ENCODE results near the gene EHMT2.

The EHMT2 gene

DNA sequence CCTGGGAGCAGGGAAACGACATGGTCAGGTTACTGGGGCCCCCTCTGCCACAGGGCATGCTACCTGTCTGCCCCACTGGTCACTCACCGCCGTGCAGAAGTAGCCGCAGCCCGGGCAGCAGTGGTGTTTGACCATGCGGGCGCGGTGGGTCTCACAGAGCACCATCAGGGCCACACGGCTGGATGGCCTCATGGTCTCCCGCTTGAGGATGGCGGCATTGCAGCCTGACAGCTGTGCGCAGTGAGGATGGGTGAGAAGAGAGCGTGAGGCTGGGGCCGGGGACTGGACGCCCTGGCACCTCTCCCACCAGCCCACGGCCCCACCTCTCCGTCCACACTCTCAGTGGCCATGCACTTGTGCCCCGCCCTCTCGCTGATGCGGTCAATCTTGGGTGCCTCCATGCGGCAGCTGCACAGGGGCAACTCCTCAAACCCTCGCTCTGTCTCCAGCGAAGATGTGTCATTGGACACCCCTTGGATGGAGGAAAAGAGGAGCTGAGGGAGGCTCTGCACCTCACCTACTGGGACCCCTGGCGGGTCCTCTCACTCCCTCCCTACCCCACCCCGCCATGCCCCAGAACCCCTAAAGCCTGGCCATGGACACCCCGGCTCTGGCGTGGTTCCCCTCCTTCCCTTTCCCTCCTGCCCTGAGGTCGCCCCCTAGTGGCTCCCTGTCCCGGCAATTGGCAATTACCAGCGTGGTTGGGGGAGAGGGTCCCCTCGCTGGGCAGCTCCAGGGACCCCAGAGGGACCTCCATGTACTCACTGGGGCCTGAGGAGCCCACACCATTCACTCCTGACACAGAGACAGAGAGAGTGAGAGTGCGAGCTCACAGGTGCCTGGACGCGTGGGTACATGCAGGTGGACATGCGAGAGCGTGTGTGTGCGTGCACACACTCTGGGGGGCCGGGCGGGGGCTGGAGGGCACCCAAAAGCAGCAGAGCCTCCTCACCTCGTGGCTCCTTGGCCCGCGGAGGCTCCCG is 8.9 kb downstream of the EHMT2 start:
- DNase-seq: no peak

DNA sequence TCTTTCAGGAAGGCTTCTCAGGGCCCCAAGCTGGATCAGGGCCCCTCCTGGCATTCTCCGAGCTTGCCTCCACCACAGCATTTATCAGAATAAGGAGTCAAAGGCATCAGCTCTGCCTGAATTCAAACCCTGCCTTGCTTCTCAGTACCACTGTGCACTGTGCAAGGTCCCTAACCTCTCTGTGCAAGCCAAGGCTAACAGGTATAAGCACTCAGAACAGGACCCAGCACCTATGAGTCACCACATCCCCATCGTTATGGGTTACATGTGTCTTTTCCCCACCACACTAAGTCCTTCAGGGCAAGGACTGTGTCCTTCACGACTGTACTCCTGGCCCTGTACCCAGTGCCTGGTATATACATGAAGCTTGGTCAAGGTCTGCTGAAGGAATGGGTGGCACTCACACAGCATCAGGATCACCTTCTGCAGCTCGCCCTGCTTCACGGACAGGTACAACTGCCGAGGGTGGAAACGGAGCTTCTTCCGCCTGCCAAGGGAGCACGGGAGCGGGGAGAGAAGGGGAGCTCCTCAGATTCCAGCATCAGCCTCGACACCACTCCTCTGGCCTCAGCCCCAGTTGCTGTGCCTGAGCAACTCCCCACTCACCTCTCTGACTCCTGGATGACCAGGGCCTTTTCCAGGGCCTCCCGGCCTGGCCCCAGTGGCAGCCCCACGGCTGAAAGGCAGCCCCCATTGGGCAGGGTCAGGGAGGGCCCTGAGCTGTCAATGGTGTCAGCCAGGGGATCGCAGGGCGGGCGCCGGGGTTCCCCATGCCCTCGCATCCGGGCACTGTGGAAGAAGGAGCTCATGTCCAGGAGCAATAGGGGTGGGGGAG is 10.1 kb downstream of the EHMT2 start:
- no peak for DNase-seq

GRCh38 chr6:31886541-31886991 is 10.9 kb downstream of the EHMT2 start:
- DNase-seq: no peak

- DNase-seq: no peak
Measured at GRCh38 chr6:31884528-31885035, 12.9 kb downstream of the EHMT2 start.

DNA sequence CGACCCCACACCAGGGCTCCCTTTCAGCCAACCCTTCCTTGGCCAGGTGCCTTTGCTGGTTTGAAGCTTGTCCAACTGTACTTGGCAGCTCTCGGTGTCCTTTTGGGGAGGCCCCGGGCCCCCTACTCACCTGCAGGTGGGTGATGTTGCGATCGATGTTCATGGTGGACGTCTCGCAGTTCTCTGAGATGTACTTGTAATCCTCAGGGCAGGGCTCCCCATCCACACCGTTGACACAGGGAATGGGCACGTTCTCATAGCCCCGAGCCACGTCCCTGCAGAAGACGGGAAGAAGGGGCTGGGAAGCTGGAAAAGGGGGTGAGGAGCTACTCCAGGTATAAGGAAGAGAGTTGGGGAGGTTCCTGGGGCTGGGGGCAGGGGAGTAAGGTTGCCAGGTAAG is 13.8 kb downstream of the EHMT2 start:
- DNase-seq: no peak

GRCh38 chr6:31882344-31882743 is 15.2 kb downstream of the EHMT2 start:
- peak in 1 of 2 experiments; percentile 32 for DNase-seq

- no peak for DNase-seq
Measured at GRCh38 chr6:31881136-31881859, 16.2 kb downstream of the EHMT2 start.

DNA sequence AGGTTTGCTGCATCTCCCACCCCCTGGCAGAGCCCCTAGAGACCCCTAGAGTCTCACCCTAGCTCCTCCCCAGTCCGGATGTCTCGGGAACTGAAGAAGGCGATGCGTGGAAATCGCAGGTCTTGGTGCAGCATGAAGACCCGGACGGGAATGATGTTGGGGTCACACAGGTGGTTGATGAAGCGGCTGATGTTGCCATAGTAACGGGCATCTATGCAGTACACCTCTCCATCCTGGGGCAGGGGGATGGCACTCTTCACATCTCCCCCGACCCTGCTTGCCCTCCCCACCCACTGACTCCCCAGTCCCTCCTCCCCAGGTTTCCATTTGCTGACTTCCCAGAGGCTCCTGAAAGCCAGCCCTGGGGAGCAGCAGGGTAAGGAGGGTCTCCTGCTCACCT is 16.9 kb downstream of the EHMT2 start:
- no peak for DNase-seq

DNA sequence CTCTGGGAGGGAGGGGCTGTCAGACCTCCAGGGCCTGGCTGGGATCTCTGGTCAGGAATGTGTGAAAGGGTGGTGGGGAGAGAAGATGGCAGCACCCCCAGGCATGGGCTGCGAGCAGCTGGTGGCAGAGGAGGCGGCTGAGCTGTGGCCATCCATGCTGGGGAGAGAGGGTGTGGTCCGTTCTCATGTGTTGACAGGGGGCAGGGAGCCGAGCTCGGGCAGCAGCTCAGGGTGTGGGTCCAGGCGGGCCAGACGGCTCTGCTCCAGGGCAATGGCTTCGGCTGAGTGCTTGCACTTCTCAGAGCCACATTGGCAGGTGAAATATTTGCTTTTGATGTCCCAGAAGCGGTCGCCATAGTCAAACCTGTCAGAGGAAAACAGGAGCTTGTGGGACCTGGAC is 17.6 kb downstream of the EHMT2 start:
- DNase-seq: no peak

DNA sequence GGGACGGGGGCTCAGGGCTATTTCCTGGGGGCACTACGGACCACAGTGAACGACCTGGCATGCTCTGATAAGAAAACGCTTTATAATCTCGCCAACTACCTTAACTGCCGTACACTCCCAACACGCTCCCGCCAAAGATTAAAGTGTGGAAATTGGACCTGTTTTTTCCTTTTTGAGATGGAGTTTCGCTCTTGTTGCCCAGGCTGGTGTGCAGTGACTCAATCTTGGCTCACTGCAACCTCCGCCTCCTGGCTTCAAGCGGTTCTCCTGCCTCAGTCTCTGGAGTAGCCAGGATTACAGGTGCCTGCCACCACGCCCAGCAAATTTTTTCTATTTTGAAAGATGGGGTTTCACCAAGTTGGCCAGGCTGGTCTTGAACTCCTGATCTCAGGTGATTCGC is 18.4 kb downstream of the EHMT2 start:
- DNase-seq: no peak

- no peak for DNase-seq
Measured at GRCh38 chr6:31878726-31879125, 18.8 kb downstream of the EHMT2 start, which contains the start of gene SLC44A4. Gene SLC44A4 (minus strand): TSS chr6:31878997. CDS start chr6:31878980, 17 bp downstream.

DNA sequence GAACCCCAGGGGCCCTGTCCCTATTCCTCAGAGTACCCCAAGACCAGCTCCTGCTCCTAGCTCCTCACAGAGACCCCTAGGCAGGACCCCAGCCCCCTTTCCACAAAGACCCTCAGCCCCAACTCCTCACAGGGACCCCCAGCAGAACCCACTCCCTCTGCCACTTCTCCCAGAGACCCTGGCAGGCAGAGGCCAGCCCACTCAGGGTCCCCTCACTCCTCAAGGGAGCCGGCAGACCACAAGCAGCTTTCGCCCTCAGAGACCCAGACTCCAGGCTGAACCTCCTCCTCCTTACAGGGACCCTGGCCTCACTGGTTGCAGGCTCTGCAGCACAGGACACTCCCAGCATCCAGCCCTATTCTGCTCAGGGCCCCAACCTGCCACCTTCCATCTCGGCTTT is 19.3 kb downstream of the EHMT2 start:
- DNase-seq: no peak

GRCh38 chr6:31877651-31878161 is 19.8 kb downstream of the EHMT2 start:
- DNase-seq: no peak

DNA sequence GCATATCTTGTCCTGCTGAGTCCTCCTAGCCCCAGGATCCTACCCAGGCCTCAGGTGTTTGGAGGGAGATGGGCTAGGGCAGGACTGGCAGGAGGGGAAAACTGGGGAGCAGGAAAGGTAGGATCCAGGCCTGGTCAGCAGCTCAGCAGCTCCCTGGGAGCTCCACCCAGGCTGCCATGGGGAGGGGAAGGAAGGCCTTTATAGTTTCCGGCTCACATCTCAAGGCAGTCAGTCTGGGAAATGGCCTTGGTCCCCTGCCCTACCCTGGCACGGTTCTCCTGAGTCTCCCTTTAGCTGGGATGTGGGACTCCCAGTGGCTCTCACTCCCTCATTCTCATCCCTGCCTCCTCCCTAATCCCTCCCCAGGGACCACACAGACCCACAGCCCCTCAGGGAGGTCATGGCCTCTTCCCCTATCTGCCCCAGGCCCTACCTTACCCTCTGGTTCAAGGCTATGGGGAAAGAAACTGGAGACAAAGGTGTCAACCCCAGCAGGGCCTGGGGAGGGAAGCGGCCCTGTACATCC is 20.3 kb downstream of the EHMT2 start:
- no peak for DNase-seq

GRCh38 chr6:31876357-31876756 is 21.1 kb downstream of the EHMT2 start:
- no peak for DNase-seq

- no peak for DNase-seq
Measured at GRCh38 chr6:31875877-31876276, 21.6 kb downstream of the EHMT2 start.

- no peak for DNase-seq
Measured at GRCh38 chr6:31874836-31875572, 22.5 kb downstream of the EHMT2 start.

- DNase-seq: no peak
Measured at GRCh38 chr6:31874084-31874670, 23.3 kb downstream of the EHMT2 start.

DNA sequence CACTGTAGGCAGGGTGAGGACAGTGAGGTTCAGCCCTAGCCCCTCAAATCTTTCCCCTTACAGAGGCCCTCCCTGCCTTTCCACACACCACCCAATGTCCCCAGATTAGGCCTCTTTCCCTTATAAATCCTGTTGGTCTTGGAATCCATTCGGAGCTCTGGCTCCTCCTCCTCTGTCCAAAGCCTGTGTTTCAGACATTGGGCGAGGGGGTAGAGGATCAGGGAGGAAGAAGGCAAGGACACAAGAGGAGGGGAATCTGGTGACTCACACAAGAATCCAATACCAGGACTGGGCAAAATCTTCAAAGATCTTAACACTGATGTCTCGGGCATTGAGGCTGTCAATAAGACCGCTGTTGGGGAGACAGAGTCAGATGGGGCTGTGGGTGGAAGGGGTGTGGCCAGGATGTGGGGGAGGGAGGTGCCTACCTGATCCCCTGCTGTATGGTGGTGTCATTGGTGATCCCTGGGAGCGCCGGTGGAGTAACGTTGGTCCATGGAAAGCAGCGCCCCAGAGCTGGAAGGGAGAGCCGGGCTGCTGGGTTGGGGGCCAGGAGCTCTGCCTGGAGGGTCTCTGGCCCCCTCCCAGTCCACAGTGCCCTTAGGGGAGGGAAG is 26.3 kb downstream of the EHMT2 start:
- DNase-seq: no peak

DNA sequence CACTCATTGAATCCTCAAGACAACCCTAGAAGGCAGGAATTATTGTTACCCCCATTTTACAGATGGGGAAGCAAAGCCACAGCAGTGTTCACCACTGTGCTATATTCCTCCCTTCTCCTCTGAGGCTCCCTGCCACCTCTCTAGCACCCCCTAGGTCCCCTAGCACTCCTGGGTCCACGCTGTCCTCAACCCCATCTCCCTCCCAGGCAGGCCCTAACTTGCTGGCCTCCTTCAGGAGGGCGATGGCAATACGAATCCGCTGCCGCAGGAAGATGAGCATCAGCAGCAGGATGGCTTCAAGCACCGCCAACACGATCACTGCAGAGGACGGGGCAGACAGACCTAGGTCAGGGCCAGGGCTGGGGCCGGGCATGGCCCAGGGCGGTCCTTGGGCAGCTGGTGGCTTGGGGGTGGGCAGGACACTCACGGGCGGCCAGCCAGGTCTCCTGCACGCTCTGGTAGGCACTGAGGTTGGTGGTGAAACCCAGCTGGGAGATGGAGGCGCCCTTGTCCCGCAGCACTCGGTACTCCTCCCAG is 27.0 kb downstream of the EHMT2 start:
- DNase-seq: no peak
